SK-MEL-5 (cell line): ENCODE results near the gene VTCN1. TPM values are rescaled to one million over a fixed set of nuclear protein-coding genes. Genes with fewer than 3 reads are reported as not detected.
"Not testable (repeated sequence)": the region's sequence is repeated elsewhere in the genome, so short reads cannot be mapped to it uniquely, and the experiment has no call there.

ENCODE experiments used
- DNase-seq: peaks from one replicate; pipeline ENCODE4 v3.0.0-alpha.2; 2016; ENCODE audit warnings: low read depth, low spot score
- in situ Hi-C: cut with HindIII; loops from 2 replicates; pipeline ENCODE4 v1.10.0; 2016; ENCODE audit warnings: low sequenced_read_pairs, high pct_unique_total_duplicates, low pct_unique_long_range_greater_than_20kb
- total RNA-seq: library from RNA; depleted of rRNA; stranded (reverse); fragments of >200 nt; shearing (Covaris generic); gene quantifications from 2 replicates; pipeline ENCODE4 v1.2.3, GENCODE V29; 2014

Gene VTCN1
- total RNA-seq, 1 experiment from 2014 or later, result 0.37 TPM

- in situ Hi-C loops, result no loop called here
- no peak for DNase-seq
These were observed 33.4 kb downstream of the VTCN1 start for GRCh38 chr1:117177376-117177775.

- in situ Hi-C loops, result no loop called here
- no peak for DNase-seq
These were observed 34.1 kb downstream of the VTCN1 start for GRCh38 chr1:117176579-117176978.

- in situ Hi-C loops, result no loop called here
- no peak for DNase-seq
These were observed 35.9 kb downstream of the VTCN1 start for GRCh38 chr1:117174851-117175250.

GRCh38 chr1:117173691-117174090 lies 37.0 kb downstream of the VTCN1 start:
- in situ Hi-C loops, result no loop called here
- no peak for DNase-seq

- DNase-seq, result no peak
- in situ Hi-C loops, result no loop called here
These were observed 37.7 kb downstream of the VTCN1 start for GRCh38 chr1:117173006-117173405.

GRCh38 chr1:117171900-117172511 lies 38.7 kb downstream of the VTCN1 start:
- in situ Hi-C loops, result no loop called here
- DNase-seq, result peak; percentile 99

- no peak for DNase-seq
- in situ Hi-C loops, result no loop called here
These were observed 40.7 kb downstream of the VTCN1 start for GRCh38 chr1:117169871-117170596.

GRCh38 chr1:117167402-117167801 lies 43.3 kb downstream of the VTCN1 start:
- no peak for DNase-seq
- in situ Hi-C loops, result no loop called here

- no peak for DNase-seq
- in situ Hi-C loops, result no loop called here
These were observed 44.7 kb downstream of the VTCN1 start for GRCh38 chr1:117166076-117166475.

GRCh38 chr1:117164209-117164608 lies 46.5 kb downstream of the VTCN1 start:
- in situ Hi-C loops, result no loop called here
- no peak for DNase-seq

- DNase-seq, result no peak
- in situ Hi-C loops, result no loop called here
These were observed 47.9 kb downstream of the VTCN1 start for GRCh38 chr1:117162816-117163215.

GRCh38 chr1:117161887-117162286 lies 48.8 kb downstream of the VTCN1 start:
- DNase-seq, result no peak
- in situ Hi-C loops, result no loop called here

GRCh38 chr1:117151305-117151704 lies 59.4 kb downstream of the VTCN1 start:
- in situ Hi-C loops, DNase-seq: not testable (repeated sequence)

- DNase-seq, result no peak
- in situ Hi-C loops, result no loop called here
These were observed 60.4 kb downstream of the VTCN1 start for GRCh38 chr1:117150316-117150715.

GRCh38 chr1:117147856-117148588 lies 62.7 kb downstream of the VTCN1 start:
- DNase-seq, result peak; percentile 91
- in situ Hi-C loops, result no loop called here

- peak; percentile 53 for DNase-seq
These were observed 63.3 kb downstream of the VTCN1 start for GRCh38 chr1:117147341-117147831.

GRCh38 chr1:117146575-117147340 lies 64.0 kb downstream of the VTCN1 start:
- in situ Hi-C loops, result no loop called here
- peak; percentile 76 for DNase-seq

More at GRCh38 chr1:117147341-117147831, 63.3 kb downstream of the VTCN1 start:
- in situ Hi-C loops, result no loop called here

- in situ Hi-C loops, result no loop called here
- DNase-seq, result peak; percentile 81
These were observed 64.7 kb downstream of the VTCN1 start for GRCh38 chr1:117146072-117146471.
